Stomach smooth muscle (tissue), 2 donors: ENCODE results near the gene IL17RE.
"Not testable (repeated sequence)": the region's sequence is repeated elsewhere in the genome, so short reads cannot be mapped to it uniquely, and the experiment has no call there.

Source experiments
- H3K27ac ChIP-seq: one replicate; pipeline ENCODE4 v1.7.0; 2013; ENCODE audit warnings: mild to moderate bottlenecking, low read length, inconsistent platforms
- H3K27me3 ChIP-seq, 2 donors: one replicate each; pipeline ENCODE4 v1.7.0; 2013; ENCODE audit warnings: low read length in 2 of 2; ENCODE audit not compliant: insufficient read depth in 2 of 2, control insufficient read depth in 1 of 2
- H3K36me3 ChIP-seq, 2 donors: one replicate each; pipeline ENCODE4 v1.7.0; 2013; ENCODE audit warnings: low read length in 2 of 2; ENCODE audit not compliant: control insufficient read depth in 2 of 2, insufficient read depth in 2 of 2
- H3K4me1 ChIP-seq: one replicate; pipeline ENCODE4 v1.7.0; 2013; ENCODE audit warnings: low read length; ENCODE audit not compliant: control insufficient read depth, insufficient read depth
- H3K4me3 ChIP-seq, 2 donors: one replicate each; pipeline ENCODE4 v1.7.0; 2013; ENCODE audit warnings: low read length in 2 of 2
- H3K9ac ChIP-seq, 2 donors: one replicate each; pipeline ENCODE4 v1.7.0; 2013; ENCODE audit warnings: low read length in 2 of 2, mild to moderate bottlenecking in 1 of 2
- H3K9me3 ChIP-seq, 2 donors: one replicate each; pipeline ENCODE4 v1.7.0; 2013; ENCODE audit warnings: low read length in 2 of 2; ENCODE audit not compliant: control insufficient read depth in 2 of 2
- donor health status: healthy.
- donor health status: Pancreatic carcinoma.

The IL17RE gene

DNA sequence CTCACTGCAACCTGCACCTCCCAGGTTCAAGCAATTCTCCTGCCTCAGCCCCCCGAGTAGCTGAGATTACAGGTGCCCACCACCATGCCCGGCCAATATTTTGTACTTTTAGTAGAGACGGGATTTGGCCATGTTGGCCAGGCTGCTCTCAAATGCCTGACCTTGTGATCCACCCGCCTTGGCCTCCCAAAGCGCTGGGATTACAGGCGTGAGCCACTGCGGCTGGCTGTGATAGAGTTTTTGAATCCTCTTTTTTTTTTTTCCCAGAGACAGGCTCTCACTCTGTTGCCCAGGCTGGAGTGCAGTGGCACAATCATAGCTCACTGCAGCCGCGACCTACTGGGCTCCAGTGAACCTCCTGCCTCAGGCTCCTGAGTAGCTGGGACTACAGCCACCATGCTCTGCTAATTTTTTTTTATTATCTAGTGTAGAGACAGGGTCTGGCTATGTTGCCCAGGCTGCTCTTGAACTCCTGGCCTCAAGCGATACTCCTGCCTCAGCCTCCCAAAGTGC lies 37.5 kb upstream of the IL17RE start:
- Histone ChIP-seq H3K9ac (peak overlapping the region in 1 of 2 donors; percentile 55), H3K4me3 (peak overlapping the region in 1 of 2 donors; percentile 29), H3K4me1 (peaks cover 31% of the 10 kb centered on the region), H3K27ac (peak overlapping the region; percentile 80)
- not testable (repeated sequence) for H3K36me3 ChIP-seq, H3K9me3 ChIP-seq, H3K27me3 ChIP-seq

DNA sequence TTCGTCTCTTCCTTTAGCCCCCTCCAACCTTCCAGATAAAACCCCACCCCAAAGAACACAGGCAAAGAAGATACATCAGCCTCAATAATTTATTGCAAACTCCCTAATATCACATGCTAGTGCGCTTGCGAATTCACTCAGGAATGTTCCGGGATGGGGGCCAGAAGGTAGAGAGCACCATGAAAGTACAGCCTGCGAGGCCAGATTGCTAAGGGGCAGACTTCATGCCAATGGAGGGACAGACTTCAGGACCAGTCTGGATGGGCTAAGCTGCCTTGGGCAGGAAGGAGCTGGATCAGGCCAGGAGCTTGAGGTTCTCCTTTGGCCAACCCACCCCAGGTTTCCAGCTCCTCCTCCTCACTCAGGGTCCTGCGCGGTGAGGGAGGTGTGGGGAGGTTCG lies 36.0 kb upstream of the IL17RE start:
- H3K4me1 ChIP-seq: peaks cover 31% of the 10 kb centered on the region
- peak overlapping the region; percentile 80 for H3K27ac ChIP-seq
- H3K9ac ChIP-seq: peak overlapping the region in 1 of 2 donors; percentile 51
- no peaks in the 10 kb centered on the region for H3K9me3 ChIP-seq
- H3K27me3 ChIP-seq: no peaks in the 10 kb centered on the region
- H3K4me3 ChIP-seq: no peak overlapping the region
- H3K36me3 ChIP-seq: no peaks in the 10 kb centered on the region

DNA sequence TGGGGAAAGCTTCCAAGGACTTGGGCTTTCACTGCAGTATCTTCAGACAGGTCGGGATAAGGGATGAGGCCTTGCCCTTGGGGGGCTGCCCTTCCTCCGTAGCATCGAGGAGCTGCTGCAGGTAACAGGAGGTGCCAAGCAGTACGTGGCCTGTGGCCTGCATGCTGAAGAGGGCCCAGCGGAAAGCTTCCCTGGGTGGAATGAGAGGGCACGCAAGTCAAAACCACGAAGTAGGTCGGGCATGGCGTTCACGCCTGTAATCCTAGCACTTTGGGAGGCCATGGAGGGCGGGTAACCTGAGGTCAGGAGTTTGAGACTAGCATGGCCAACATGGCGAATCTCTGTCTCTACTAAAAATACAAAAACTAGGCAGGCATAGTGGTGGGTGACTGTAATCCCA lies 35.5 kb upstream of the IL17RE start:
- H3K4me1 ChIP-seq: peaks cover 31% of the 10 kb centered on the region
- H3K36me3 ChIP-seq: no peaks in the 10 kb centered on the region
- no peak overlapping the region for H3K4me3 ChIP-seq
- H3K9me3 ChIP-seq: no peaks in the 10 kb centered on the region
- H3K27me3 ChIP-seq: no peaks in the 10 kb centered on the region
- peak overlapping the region; percentile 80 for H3K27ac ChIP-seq
- no peak overlapping the region for H3K9ac ChIP-seq

DNA sequence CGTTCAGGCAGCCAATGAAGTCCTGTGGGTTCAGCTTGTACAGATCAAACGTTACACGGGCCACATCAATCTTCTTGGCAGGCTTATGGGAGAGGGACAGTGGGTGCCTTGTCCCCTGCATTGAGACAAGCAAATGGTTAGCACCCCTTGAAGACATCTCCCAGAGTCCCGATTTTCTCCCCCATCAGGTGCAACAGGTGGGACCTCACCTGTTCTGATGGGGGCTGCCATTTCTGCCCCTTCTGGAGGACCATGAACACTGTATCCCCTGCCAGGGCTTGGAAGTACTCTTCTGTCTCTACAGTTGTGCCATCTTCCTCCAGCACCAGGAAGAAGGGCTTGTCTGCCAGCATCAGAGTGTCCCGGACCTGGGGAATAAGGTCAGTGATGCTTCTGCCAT lies 32.7 kb upstream of the IL17RE start:
- no peaks in the 10 kb centered on the region for H3K36me3 ChIP-seq
- peaks cover 15% of the 10 kb centered on the region for H3K4me1 ChIP-seq
- H3K27ac ChIP-seq: no peak overlapping the region
- H3K9ac ChIP-seq: no peak overlapping the region
- no peaks in the 10 kb centered on the region for H3K27me3 ChIP-seq
- no peaks in the 10 kb centered on the region for H3K9me3 ChIP-seq
- H3K4me3 ChIP-seq: no peak overlapping the region

DNA sequence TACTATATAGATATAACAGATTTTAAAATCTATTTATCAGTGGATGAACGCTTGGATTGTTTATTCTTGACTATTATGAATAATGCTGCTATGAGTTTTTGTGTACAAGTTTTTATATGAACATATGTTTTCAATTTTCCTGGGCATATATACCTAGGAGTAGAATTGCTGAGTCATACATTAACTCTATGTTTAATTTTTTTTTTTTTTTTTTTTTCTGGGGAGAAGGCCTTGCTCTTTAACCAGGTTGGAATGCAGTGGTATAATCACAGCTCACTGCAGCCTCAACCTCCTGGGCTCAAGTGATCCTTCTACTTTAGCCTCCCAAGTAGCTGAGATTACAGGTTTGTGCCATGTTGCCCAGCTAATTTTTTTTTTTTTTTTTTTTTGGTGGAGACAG lies 31.7 kb upstream of the IL17RE start:
- no peak overlapping the region for H3K9ac ChIP-seq
- H3K27me3 ChIP-seq: no peaks in the 10 kb centered on the region
- H3K9me3 ChIP-seq: no peaks in the 10 kb centered on the region
- no peak overlapping the region for H3K27ac ChIP-seq
- peaks cover 11% of the 10 kb centered on the region for H3K4me1 ChIP-seq
- H3K4me3 ChIP-seq: no peak overlapping the region
- no peaks in the 10 kb centered on the region for H3K36me3 ChIP-seq

DNA sequence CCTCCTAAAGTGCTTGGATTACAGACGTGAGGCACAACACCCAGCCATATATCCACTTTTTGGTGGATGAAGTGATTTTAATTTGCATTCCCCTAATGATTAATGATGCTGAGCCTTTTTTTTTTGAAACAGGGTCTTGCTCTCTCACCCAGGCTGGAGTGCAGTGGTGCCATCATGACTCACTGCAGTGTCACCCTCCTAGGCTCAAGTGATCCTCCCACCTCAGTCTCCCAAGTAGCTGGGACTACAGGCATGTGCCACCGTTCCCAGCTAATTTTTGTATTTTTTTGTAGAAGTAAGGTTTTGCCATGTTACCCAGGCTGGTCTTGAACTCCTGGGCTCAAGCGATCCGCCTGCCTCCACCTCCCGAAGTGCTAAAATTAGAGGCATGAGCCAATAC lies 30.6 kb upstream of the IL17RE start:
- not testable (repeated sequence) for H3K4me3 ChIP-seq, H3K27me3 ChIP-seq, H3K36me3 ChIP-seq, H3K4me1 ChIP-seq, H3K9ac ChIP-seq, H3K9me3 ChIP-seq, H3K27ac ChIP-seq

DNA sequence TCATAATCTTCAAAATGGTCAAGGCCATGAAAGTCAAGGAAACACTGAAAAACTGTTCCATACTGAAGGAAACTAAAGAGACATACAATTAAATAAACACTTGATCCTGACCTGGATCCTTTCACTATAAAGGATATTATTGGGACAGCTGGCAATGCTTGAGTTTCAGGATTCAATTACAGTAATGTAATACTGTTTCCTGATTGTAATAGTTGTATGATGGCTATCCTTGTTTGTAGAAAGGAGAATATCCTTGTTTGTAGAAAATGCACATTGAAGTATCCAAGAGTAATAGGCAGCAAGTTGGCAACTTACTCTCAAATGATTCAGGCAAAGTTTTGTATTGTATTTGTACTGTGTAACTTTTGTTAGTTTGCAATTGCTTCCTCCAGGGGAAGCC lies 27.2 kb upstream of the IL17RE start:
- Histone ChIP-seq H3K27ac (no peak overlapping the region), H3K4me1 (no peaks in the 10 kb centered on the region), H3K36me3 (no peaks in the 10 kb centered on the region), H3K4me3 (no peak overlapping the region), H3K27me3 (peaks cover 0 to 2% of the 10 kb centered on the region in 2 donors), H3K9ac (no peak overlapping the region), H3K9me3 (no peaks in the 10 kb centered on the region)

DNA sequence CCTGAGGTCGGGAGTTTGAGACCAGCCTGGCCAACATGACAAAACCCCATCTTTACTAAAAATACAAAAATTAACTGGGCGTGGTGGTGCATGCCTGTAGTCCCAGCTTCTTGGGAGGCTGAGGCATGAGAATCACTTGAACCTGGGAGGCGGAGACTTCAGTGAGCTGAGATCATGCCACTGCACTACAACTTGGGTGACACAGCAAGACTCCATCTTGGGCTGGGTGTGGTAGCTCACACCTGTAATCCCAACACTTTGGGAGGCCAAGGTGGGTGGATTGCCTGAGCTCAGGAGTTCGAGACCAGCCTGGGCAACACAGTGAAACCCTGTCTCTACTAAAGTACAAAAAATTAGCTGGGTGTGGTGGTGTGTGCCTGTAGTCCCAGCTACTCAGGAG lies 26.4 kb upstream of the IL17RE start:
- not testable (repeated sequence) for H3K4me1 ChIP-seq, H3K27ac ChIP-seq, H3K27me3 ChIP-seq, H3K9me3 ChIP-seq, H3K36me3 ChIP-seq, H3K9ac ChIP-seq, H3K4me3 ChIP-seq

DNA sequence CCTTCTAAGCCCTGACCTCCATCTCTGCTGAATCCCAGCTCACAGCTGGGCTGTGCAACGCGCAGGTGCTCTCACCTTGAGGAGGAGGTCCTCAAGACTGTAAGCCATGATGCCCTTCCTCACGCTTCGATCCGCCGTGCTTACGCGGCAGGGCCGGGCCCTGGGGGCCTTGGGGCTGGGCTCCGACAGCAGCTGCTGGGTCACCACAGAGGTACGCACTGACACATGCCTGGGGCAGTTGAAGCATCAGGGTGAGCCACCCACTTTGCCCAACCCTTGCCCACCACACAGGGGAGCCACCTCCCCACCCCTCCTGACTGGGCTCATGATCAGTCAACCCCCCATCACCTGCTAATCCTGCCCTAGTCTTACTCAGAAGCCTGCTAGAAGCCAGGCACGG lies 25.7 kb upstream of the IL17RE start:
- H3K27ac ChIP-seq: no peak overlapping the region
- H3K9me3 ChIP-seq: no peaks in the 10 kb centered on the region
- H3K27me3 ChIP-seq: peaks cover 0 to 2% of the 10 kb centered on the region in 2 donors
- no peak overlapping the region for H3K4me3 ChIP-seq
- H3K4me1 ChIP-seq: no peaks in the 10 kb centered on the region
- no peak overlapping the region for H3K9ac ChIP-seq
- no peaks in the 10 kb centered on the region for H3K36me3 ChIP-seq

DNA sequence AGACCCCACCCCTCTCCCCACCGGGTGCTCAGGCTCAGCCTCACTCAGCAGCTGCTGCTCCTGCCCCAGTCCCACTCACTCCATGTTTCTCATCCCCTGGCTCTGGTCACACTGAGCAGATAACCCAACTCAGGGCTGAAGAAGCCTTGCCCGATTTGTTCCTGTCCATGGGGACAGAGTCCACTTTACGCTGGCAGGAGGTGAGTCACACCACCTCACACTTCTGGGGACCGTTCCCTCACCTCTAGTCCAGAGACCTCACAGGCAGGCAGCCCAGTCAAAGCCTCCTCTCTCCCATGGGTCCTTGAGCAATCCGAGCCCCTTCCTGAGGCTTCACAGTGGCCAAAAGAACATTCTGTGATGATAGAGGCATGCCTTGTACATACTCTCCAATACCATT lies 23.9 kb upstream of the IL17RE start:
- Histone ChIP-seq H3K27me3 (peaks cover 0 to 2% of the 10 kb centered on the region in 2 donors), H3K4me1 (no peaks in the 10 kb centered on the region), H3K4me3 (no peak overlapping the region), H3K36me3 (no peaks in the 10 kb centered on the region), H3K27ac (no peak overlapping the region), H3K9me3 (no peaks in the 10 kb centered on the region), H3K9ac (no peak overlapping the region)

DNA sequence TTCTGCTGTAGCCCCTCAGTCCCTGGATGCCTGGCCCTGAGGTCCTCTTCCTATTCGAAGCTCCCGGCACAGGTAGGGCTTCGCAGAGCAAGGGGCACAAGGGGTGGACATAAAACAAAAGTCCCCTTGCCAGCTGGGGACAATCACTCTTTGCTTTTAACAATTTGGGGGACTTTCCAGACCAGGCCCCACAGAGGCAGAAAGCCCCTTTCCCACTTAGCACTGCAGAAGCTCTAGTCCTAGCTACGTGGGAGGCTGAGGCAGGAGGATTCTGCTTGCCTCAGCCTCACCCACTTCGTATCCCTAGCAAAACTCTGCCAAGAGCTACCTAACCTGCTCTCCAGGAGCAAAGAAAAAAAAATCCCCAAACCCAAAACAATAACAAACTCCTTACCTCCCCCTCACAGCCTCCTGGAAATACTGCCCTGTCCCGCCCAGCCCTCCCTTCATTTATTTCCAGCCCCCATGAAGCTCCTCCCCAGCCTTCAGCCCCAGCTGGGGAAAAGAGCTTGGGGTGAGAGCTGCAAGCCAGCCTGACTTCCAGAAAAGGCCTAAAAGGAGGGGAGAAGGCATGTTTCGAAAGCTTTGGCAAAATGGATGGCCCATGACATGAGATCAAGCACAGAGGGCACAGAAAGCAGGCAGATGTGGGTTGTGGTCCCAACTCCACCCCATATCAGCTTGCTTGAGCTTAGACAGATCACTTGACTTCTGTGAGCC lies 22.7 kb upstream of the IL17RE start, which contains the start of gene CIDEC:
Gene CIDEC (minus strand): TSS at position 424 of the 720 bp plus-strand sequence. CDS start 1,767 bp downstream, outside the sequence.
- H3K9ac ChIP-seq: no peak within 1 kb of the TSS

More for the DNA sequence above, 22.7 kb upstream of the IL17RE start, which contains the start of gene CIDEC:
- no peak within 1 kb of the TSS for H3K4me3 ChIP-seq
- no peaks in the 10 kb centered on the region for H3K9me3 ChIP-seq
- no peaks in the 10 kb centered on the region for H3K4me1 ChIP-seq
- H3K36me3 ChIP-seq: no peaks in the 10 kb centered on the region
- peaks cover 0 to 2% of the 10 kb centered on the region in 2 donors for H3K27me3 ChIP-seq
- no peak within 1 kb of the TSS for H3K27ac ChIP-seq
